GM23248 (cell line): Measurements from ENCODE around the gene HSPD1.

ENCODE experiments used
- EZH2 ChIP-seq: fragments of 200-600 bp; sonication (generic); IDR thresholded peaks from 2 replicates; pipeline ENCODE4 v1.6.1; 2018; ENCODE audit warnings: antibody characterized with exemption, mild to moderate bottlenecking; ENCODE audit not compliant: insufficient read depth, poor library complexity, severe bottlenecking
- EZH2phosphoT487 ChIP-seq: fragments of 200-600 bp; sonication (generic); IDR thresholded peaks from 2 replicates; pipeline ENCODE4 v1.6.1; 2018; ENCODE audit warnings: antibody characterized with exemption, moderate library complexity, mild to moderate bottlenecking, low read depth; ENCODE audit not compliant: insufficient read depth

GRCh38 chr2:197477797-197478196 is 21.8 kb downstream of the HSPD1 start:
- TF ChIP-seq EZH2 (no peak), EZH2phosphoT487 (no peak)
